NCI-H748 treated with DMSO at 0.1 percent for 48 hours (cell line): ENCODE data around the gene IKZF3.
"Not testable (repeated sequence)": the region's sequence is repeated elsewhere in the genome, so short reads cannot be mapped to it uniquely, and the experiment has no call there.

ENCODE experiments used
- DNase-seq: peaks from one replicate; lab custom pipeline; 2025; lab: John Stamatoyannopoulos, UW

Gene IKZF3

DNA sequence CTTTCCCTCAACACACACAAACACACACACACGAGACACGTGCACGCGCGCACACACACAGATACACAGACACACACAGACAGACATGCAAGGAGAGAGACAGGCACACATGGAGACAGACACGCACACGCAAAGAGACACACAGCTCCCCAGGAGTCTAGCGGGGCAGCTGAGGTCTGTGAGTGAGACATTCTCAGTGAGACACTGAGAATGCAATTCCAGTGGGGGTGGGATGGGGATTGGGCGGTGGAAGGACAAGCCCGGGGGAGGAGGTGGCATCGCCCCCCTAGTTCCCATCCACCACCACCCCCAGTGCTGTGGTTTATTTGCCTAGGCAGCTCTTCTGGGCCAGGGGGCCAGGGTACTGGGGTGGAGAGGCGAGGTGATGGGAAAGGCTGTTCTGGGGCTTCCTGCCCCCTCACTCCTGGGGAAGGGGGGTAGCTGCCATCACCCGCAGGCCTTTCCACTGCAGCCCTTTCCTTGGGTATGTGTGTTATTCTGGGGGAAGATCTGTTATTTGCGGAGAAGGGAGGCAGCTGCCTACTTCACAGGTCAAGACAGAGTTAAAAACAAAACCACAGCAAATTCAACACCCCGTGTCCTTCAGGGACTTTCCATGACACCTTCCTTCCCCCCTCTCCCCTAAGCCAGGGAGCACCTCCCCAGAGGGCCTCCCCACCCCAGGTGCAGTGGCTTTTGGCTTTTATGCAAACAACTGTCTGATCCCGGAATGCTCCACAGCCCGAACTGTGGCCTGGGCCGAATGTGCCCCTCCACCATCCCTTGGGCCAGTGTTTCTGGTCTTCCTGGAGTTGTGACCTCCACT lies 108.3 kb downstream of the IKZF3 start:
- DNase-seq, result no peak

DNA sequence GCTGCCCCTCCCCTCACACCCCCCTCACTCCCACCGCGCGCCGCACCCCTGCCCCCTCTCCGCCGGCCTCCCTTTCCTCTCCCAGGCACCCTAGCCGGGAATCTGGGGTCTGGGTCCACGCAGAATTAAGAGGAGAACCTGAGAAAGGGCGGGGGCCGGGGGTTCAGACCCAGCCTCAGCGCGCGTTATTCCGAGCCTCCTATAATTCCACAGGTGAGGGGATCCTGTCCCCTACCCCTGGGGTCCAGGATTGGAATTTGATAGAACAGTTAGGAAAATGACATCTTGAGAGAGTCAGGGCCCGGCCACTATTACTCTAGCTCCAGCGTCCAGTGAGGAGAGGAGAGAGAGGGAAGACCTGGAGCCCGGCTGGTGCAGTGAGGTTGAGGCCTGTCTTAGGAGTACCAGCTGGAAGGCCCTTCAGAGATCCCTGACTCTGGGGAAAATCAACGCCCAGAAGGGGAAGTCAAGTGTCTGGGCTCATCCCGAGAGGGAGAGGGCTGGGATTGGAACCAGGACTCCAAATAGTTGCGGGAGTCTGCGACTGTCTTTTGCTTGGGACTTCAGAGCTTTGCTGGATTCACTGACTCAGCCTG lies 109.1 kb downstream of the IKZF3 start:
- no peak for DNase-seq

DNA sequence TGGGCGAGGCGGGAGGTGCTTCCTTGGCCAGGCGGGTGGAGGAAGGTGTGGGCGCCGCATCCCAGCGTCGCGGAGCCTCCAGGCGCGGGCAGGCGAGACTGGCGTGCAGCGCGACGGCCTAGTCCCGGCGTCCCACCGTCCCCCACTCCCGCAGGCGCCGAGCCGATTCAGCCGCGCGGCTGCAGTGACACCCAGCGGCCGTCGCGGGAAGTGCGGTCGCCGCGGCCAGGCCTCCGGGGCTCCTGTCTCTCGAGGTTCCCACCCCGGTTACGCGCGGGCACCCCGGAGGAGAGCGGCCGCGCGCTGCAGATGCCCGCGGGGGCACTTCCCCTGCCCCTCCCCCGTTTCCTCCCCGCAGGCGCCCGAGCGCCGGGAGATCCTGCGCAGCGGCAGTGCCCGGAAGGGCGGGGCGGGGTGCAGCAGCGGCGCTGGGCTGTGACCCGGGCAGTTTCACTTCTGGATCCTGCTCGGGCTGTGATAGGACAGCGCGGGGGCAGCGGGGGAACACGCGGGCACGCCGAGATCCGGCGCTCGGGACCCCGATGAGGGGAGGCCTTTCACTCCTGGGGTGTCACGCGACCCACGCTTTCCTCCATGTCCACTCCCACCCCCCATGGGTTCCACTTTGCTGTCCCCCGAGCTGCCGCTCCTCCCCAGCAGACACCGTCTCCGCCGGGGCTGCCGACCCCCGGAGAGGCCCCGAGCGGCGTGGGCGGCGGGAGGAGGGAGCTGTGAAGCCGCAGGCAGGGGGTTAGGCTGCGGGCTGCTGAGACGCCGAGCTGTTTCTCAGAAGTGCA lies 109.8 kb downstream of the IKZF3 start:
- DNase-seq, result peak; percentile 60

DNA sequence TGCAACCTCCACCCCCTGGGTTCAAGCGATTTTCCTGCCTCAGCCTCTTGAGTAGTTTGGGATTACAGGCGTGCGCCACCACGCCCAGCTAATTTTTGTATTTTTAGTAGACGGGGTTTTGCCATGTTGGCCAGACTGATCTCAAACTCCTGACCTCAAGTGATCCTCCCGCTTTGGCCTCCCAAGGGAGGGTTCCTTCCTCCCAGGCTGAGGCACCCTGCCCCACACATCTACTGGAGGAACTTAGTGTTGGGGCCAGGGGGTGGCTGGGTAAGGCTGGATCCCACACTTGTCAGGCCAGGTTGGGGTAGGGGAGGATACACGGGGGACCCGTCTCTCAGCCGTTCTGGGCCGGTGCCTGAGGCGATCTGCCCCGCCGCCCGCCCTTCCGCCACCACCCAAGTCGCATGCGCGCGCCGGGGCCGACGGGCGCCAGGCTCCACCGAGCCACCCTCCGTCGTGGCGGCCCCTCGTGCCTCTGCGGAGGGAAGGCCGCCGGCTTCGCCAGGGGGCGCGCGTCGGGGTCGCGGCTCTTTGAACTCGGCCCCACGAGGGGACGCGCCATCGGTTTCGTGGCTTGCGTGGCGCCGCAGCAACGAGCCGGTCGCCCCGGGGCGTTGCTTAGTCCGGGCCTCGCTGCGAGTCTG lies 110.5 kb downstream of the IKZF3 start:
- DNase-seq, result no peak

DNA sequence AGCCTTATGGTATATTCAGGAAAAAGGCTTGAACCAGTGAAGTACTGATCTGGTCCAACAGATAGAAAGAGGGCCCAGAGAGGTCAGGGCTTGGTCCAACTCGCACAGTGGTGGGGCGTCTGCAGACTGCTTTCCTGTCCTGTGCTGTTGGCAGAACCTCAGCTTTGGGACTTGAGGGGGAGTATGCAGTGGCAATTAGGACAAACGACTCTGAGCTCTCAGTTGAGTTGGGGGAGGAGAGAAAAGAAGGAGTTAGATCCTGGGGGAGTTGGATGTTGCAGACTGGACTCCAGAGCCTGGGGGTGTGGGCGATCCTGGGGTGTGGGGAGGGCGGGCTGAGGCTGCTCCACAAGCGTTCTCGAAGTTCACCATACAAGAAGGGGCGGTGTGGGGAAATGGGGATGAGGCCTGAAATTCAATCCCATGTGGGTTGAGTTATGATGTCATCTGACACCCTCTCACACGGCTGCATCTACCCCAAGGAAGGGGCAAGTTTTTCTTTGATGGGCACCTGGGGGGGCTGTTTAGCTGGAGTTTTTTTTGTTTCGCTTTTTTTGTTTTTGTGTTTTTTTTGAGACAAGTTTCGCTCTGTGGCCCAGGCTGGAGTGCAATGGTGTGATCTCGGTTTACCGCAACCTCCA lies 111.8 kb downstream of the IKZF3 start:
- DNase-seq, result no peak

DNA sequence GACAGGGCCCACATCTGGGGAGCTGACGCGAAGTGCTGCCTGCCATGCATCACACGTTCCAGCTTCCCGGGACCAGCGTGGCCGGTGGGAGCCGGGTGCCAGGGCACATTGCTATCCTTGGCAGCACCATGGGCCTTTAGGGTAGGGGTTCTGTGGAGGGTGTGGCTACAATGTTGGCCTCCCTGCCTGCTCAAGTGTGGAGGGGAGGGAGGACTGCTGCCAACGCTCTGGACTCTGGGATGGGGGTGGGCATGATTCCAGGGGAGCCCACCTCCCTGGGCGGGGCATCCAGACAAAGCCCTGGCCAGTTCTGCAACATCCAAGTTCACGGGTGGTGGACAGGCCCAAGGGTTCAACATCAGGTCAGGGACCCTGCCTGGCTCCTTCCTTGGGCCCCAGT lies 112.5 kb downstream of the IKZF3 start:
- no peak for DNase-seq

DNA sequence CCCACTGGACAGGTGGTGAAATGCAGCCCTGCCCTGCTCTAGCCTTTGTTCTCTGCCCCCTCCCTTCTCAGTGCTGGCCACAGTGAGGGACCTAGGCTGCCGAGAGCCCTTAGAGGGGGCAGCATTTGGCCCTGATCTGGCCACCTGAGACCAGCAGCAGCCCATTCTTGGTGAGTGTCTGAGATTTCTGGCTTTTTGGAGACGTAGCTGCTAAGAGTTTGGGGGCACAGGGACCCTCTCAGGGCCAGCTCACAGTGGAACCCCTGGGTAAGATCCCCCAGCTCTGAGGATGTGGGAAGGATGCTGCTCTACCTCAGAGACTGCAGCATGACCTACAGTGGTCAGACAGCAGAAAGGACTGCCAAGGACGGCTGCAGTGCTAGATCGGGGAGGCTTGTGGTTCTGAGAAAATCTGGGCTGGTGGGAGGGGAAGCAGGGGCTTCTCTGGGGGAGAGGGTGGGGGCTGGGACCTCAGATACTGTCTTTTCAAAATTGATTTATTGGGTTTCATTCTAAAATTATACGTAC lies 113.0 kb downstream of the IKZF3 start:
- no peak for DNase-seq

DNA sequence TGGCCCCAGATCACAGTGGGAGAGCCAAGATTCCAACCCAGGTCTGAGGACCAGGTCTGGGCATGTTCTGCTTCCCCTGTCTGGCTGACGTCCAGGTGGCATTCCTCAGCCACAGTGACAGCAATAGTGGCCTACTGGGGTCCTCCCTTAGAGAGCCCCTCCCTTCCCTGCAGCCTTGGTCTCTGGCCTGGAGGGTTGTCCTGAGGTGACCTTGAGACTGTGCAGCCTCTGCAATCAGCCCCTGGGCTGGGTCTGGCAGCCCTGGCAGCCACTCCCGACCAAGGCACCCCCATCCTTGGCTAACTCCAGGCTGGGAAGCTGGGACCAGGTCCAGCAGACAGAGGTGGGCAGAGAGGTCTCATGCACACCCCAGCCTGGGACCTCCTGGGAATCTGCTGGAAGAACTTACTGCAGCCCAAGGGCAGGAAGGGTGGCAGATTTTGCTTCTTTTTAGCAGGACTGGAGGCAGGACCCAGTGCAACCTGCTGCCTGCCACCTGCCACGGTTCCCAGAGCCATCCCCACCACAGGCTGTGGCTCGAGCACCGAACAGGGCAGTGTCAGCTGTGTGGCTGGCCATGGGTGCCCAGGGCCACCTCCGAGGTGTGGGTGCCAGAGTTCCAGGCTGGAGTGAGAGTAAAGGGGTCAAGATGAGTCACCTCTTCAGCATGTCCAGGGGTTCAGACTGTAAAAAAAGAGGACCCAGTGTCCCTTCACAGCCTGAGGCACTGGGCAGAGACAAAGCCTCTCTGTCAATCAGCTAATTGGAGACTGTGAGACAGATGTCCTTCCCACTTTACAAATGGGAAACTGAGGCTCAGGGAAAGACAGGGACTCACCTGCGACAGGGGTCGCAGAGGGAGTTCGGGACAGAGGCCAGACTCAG lies 113.7 kb downstream of the IKZF3 start:
- no peak for DNase-seq

DNA sequence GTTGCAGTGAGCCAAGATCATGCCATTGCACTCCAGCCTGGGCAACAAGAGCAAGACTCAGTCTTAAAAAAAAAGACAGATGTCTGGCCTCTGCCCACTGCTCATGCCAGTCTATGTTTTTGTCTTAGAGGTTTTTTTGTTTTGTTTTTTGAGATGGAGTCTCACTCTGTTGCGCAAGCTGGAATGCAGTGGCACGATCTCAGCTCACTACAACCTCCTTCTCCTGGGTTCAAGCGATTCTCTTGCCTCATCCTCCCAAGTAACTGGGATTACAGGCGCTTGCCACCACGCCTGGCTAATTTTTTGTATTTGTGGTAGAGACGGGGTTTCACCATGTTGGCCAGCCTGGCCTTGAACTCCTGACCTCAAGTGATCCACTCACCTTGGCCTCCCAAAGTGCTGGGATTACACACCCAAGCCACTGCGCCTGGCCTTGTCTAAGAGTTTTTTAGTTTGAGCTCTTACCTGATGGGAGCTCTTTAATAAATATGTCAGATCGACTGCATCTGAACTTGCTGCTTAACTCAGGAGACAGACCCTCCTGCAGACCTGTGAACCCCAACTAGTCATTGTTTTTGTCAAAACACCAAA lies 115.6 kb downstream of the IKZF3 start:
- not testable (repeated sequence) for DNase-seq

DNA sequence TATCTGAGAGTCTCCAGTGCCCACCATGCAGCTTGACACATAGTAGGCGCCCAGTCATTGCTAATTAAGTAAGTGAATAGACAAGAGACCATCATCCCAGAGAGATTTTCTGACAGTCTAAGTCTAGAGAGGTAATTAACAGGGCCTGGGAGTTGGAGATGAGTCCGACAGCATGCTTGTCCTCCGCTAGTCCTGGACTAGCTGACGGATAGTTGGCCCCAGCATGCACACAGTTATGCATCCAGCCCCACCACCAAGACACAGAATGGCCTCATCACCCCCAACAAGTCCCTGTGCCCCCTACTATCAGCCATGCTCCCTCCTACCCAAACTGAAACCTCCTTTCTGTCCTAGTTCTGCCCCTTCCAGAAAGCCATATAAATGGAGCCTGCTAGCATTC lies 116.4 kb downstream of the IKZF3 start:
- no peak for DNase-seq

DNA sequence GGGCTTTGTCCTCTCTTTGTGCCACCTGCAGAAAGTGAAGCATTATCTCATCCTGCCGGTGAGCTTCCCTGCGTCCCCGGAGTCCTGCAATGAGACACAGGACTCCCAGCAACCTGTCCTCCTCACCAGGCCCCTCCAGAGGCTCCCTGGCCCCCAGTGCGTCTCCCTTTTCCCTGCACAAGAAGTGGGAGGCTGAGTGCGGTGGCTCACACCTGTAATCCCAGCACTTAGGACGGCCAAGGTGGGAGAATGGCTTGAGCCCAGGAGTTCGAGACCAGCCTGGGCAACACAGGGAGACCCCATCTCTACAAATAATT lies 118.0 kb downstream of the IKZF3 start:
- DNase-seq, result no peak

DNA sequence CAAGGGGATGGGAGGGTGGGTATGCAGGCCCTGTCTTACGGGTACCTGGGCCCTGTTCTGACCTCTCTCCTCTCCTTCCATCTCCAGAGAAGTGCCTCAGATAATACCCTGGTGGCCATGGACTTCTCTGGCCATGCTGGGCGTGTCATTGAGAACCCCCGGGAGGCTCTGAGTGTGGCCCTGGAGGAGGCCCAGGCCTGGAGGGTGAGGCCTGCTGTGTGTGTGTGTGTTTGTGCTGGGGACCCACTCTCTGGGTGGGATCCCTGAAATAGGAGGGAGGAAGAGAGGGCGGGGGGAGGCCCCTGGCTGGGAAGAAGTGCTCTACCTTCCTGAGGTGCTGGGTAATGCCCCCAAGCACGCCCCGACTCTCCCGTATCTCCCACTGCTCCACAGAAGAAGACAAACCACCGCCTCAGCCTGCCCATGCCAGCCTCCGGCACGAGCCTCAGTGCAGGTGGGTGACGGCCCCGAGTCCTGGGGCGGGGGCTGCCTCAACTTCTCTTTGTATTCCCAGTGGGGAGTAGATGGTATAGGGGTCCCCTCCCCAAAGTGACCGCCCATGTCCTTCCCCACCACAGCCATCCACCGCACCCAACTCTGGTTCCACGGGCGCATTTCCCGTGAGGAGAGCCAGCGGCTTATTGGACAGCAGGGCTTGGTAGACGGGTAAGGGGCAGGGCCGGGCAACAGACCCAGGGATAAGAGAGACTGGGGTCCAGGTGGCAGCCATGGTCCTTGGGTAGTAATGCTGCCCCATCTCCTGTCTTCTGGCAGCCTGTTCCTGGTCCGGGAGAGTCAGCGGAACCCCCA lies 118.6 kb downstream of the IKZF3 start:
- no peak for DNase-seq

DNA sequence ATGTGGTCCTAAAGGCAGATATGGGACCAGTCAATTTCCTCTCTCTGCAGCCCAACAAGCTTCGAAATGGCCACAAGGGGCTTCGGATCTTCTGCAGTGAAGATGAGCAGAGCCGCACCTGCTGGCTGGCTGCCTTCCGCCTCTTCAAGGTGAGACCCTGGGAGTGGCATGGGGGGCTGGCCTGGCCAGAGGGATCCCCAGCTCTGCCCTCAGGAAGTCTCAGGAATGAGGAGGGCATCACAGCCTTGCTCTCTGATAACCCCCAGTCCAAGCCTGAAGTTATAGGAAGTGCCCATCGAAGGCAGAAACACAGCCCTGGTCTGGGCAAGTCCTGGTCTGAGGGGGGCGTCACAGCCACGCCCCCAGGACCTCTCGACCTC lies 119.3 kb downstream of the IKZF3 start:
- DNase-seq, result no peak

DNA sequence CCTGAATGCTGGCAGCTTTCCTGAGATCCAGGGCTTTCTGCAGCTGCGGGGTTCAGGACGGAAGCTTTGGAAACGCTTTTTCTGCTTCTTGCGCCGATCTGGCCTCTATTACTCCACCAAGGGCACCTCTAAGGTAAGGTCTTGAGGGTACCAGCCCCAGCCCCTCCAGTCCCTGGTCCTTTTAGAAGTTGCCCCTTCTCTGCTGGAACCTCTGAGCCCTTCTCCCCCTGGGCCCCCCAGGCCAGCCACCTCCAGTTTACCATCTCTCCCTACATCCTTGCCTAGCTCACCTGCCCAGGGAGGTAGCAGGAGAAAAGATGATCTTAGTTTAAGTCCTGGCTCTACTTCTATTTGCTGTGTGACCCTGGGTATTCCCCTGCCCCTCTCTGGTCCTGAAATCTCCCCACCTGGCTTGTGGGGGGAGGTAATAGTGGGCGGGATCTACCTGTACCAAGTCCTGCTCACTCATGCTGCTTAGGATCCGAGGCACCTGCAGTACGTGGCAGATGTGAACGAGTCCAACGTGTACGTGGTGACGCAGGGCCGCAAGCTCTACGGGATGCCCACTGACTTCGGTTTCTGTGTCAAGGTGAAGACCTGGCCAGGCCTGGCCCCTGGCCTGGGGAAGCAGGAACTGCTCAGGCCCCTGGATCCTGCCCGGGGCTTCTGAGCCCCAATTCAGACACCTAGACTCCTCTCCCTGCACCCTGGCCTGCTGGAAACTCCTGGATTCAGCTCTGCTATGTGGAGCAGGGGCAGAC lies 119.9 kb downstream of the IKZF3 start:
- DNase-seq, result no peak

DNA sequence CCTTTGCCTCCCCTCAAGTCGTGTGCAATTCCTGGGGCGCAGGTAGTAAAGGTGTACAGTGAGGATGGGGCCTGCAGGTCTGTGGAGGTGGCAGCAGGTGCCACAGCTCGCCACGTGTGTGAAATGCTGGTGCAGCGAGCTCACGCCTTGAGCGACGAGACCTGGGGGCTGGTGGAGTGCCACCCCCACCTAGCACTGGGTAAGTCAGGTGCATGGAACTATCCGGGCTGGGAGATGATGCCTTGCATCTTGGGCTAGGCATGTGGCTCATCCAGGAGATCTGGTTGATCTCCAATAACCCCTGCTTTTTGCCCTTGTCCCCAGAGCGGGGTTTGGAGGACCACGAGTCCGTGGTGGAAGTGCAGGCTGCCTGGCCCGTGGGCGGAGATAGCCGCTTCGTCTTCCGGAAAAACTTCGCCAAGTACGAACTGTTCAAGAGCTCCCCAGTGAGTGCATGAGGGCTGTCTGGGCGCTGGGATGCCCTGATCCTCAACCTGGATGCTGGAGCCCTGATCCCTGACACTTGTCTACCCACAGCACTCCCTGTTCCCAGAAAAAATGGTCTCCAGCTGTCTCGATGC lies 121.2 kb downstream of the IKZF3 start:
- no peak for DNase-seq

DNA sequence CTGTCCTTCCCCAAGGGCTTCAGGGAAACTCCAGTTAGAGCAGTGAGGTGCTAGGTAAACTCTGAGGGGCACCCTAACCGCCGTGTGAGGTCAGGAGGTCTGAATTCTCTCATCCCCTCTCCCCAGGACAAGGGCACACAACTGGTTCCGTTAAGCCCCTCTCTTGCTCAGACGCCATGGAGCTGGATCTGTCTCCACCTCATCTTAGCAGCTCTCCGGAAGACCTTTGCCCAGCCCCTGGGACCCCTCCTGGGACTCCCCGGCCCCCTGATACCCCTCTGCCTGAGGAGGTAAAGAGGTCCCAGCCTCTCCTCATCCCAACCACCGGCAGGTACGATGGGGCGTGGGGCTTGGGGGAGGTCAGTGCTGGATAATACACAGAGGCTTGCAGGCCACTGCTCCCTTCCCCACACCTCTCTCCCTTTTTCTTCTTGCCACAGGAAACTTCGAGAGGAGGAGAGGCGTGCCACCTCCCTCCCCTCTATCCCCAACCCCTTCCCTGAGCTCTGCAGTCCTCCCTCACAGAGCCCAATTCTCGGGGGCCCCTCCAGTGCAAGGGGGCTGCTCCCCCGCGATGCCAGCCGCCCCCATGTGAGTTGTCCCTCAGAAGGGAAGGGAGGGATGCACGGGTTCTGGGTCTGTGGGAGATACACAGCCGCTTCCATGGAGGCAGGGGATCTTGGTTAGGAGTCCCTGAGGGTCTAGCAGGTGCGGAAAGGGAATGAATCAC lies 121.8 kb downstream of the IKZF3 start:
- no peak for DNase-seq

DNA sequence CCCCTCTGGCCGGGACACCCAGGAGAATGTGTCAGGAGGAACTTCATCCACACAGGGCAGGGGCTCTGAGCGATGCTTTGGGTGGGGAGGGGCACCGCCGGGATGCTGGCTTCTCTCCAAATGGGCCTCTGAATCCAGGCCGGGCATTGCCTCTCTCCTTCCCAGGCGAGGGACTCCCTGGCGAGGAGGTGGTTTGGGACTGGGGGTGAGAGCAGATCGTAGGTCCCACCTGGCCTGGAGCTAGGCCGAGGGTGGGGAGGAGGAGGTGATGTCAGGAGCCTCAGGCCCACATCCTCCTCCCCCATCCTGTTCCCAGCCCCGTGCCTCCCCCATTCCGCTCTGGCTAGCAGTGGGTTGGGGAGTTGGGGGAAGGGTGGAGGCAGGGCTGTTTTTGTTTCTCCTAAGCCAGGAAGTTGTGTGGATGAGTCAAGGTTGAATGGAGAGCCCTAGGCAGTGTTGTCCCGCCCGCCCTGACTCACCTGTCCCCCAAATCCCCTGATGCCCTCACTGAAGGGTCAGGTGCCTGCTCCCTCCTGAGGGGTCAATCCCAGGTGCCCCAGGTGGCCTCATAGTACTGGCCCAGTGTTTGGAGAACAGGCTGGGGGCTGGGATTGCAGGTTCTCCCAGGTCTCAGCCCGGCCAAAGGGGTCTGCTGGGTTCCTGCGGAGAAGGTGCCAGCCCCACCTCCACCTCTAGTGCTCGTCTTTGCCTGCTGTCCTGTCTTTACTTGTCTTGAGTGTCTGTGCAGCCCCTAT lies 123.6 kb downstream of the IKZF3 start:
- DNase-seq, result no peak
